AG04450 (cell line): ENCODE results near the gene CBR1. TPM values are rescaled to one million over a fixed set of nuclear protein-coding genes. Genes with fewer than 3 reads are reported as not detected.

Experiments used
- CTCF ChIA-PET: fragments of 300-600, 350-600 bp; formaldehyde crosslinking; extraction: SDS; loops from one replicate; lab custom pipeline; 2022; ENCODE audit warnings: antibody characterized with exemption, inconsistent platforms; lab: Charles Lee
- POLR2A ChIA-PET: fragments of 350-600 bp; formaldehyde crosslinking; extraction: SDS; loops from one replicate; lab custom pipeline; 2021; ENCODE audit warnings: antibody characterized with exemption, inconsistent platforms; lab: Yijun Ruan, JAX
- DNase-seq: peaks from one replicate; pipeline ENCODE4 v3.0.0-alpha.2; 2011; ENCODE audit warnings: low read depth, low spot score
- H3K27ac ChIP-seq: one replicate; pipeline ENCODE4 v1.5.1; 2012; ENCODE audit warnings: low read depth, low read length, control low read depth
- H3K27me3 ChIP-seq: one replicate; pipeline ENCODE4 v1.6.0; 2012; ENCODE audit warnings: low read length; ENCODE audit not compliant: control insufficient read depth, insufficient read depth
- H3K4me3 ChIP-seq: 2 replicates; pipeline ENCODE4 v1.5.1; 2011; ENCODE audit warnings: mild to moderate bottlenecking, low read depth, low read length, control low read depth
- H3K9me3 ChIP-seq: 2 replicates; pipeline ENCODE4 v1.5.1; 2012; ENCODE audit warnings: low read length; ENCODE audit not compliant: control insufficient read depth, insufficient read depth
- CTCF ChIP-seq: IDR thresholded peaks from 2 replicates; pipeline ENCODE4 v1.5.1; 2011; ENCODE audit warnings: low read depth, low read length, control low read depth, inconsistent platforms
- polyA plus RNA-seq: library from polyadenylated mRNA; depleted of rRNA; stranded (reverse); fragments of >200 nt; gene quantifications from 2 replicates; pipeline ENCODE4 v1.2.3, GENCODE V29; 2011

Gene CBR1
- polyA plus RNA-seq, 1 experiment, result 110 TPM

- CTCF ChIA-PET, result interaction anchor here (0.6 to 1.0 kb wide), 6 partner anchors 9 to 1403 kb away, joined by 3 to 4 read pairs (median 3); no protein-coding TSS in a partner anchor
- 0 out of 2 replicates have a peak overlapping the region, but pooled peaks have one; percentile 17 for H3K4me3 ChIP-seq
- no peak for DNase-seq
- peaks cover 26% of the 10 kb centered on the region for H3K27me3 ChIP-seq
- POLR2A ChIA-PET, result interaction anchor here (0.6 to 1.0 kb wide), 2 partner anchors 35 to 44 kb away, joined by 3 to 6 read pairs; partner anchors contain the start of genes CBR1 and SETD4
- H3K27ac ChIP-seq, result no peak overlapping the region
- peak; percentile 60 for TF ChIP-seq CTCF
- no peaks in the 10 kb centered on the region for H3K9me3 ChIP-seq
Observed at GRCh38 chr21:36104317-36105300, 34.8 kb downstream of the CBR1 start.

GRCh38 chr21:36105327-36105842 lies 35.6 kb downstream of the CBR1 start:
- no peak for TF ChIP-seq CTCF
- Histone ChIP-seq H3K27me3 (peaks cover 24% of the 10 kb centered on the region), H3K4me3 (no peak overlapping the region), H3K27ac (no peak overlapping the region), H3K9me3 (no peaks in the 10 kb centered on the region)
- POLR2A ChIA-PET, result interaction anchor here (1.0 kb wide), 1 partner anchor 45 kb away, joined by 6 read pairs; the partner anchor contains the start of gene SETD4
- no peak for DNase-seq
- CTCF ChIA-PET, result interaction anchor here (0.6 to 1.0 kb wide), 6 partner anchors 9 to 1404 kb away, joined by 3 to 4 read pairs (median 3); no protein-coding TSS in a partner anchor

GRCh38 chr21:36109868-36110267 lies 40.0 kb downstream of the CBR1 start:
- Histone ChIP-seq H3K27me3 (peaks cover 16% of the 10 kb centered on the region), H3K4me3 (no peak overlapping the region), H3K27ac (no peak overlapping the region), H3K9me3 (no peaks in the 10 kb centered on the region)
- no peak for TF ChIP-seq CTCF
- ChIA-PET CTCF (no interaction called here), POLR2A (no interaction called here)
- no peak for DNase-seq

GRCh38 chr21:36111238-36111637 lies 41.4 kb downstream of the CBR1 start:
- ChIA-PET POLR2A (no interaction called here), CTCF (interaction anchor here (1.4 kb wide), 1 partner anchor 17 kb away, joined by 3 read pairs; no protein-coding TSS in a partner anchor)
- Histone ChIP-seq H3K9me3 (no peaks in the 10 kb centered on the region), H3K4me3 (no peak overlapping the region), H3K27ac (no peak overlapping the region), H3K27me3 (peaks cover 14% of the 10 kb centered on the region)
- DNase-seq, result no peak
- no peak for TF ChIP-seq CTCF
